Hepatocyte (in vitro differentiated cells): ENCODE measurements around the gene LEMD3.

Source experiments
- CTCF ChIP-seq: fragments of 200-600 bp; sonication (generic); IDR thresholded peaks from 2 replicates; pipeline ENCODE4 v1.5.1; 2016; ENCODE audit warnings: antibody characterized with exemption, mild to moderate bottlenecking; ENCODE audit not compliant: poor library complexity
- EZH2 ChIP-seq: fragments of 200-600 bp; sonication (generic); IDR thresholded peaks from 2 replicates; pipeline ENCODE4 v1.6.1; 2016; ENCODE audit warnings: antibody characterized with exemption, mild to moderate bottlenecking, borderline replicate concordance

- TF ChIP-seq CTCF (no peak), EZH2 (no peak)
These were observed 97.0 kb downstream of the LEMD3 start for GRCh38 chr12:65266408-65266807.
